ENCODE data around the gene FOXK1. TPM values are rescaled to one million over a fixed set of nuclear protein-coding genes. Genes with fewer than 3 reads are reported as not detected.

The FOXK1 gene
- total RNA-seq, 2 experiments from 2014 or later, result 67.8 to 68.1 TPM

DNA sequence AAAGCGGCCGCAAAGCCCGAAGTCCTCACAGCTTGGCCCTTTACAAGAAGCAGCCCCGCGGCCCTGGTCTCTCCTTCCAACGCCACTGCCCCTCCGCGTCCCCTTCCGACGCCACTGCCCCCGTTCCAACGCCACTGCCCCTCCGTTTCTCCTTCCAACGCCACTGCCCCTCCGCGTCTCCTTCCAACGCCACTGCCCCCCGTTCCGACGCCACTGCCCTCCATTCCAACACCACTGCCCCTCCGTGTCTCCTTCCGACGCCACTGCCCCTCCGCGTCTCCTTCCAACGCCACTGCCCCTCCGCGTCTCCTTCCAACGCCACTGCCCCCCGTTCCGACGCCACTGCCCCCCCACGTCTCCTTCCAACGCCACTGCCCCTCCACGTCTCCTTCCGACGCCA is 126.5 kb downstream of the FOXK1 start:
- no peak overlapping the region for H3K27ac Mint-ChIP-seq
- Histone ChIP-seq H3K4me3 (ENCODE audit: low read length) (no peak overlapping the region), H3K27me3 (ENCODE audit: control insufficient read depth in 1 of 2, insufficient read depth in 2 of 2, low read length in 2 of 2) (peaks cover 16 to 21% of the 10 kb centered on the region in 2 experiments), H3K4me1 (ENCODE audit: insufficient read depth, low read length) (peaks cover 19% of the 10 kb centered on the region), H3K9me3 (ENCODE audit: control insufficient read depth in 1 of 2, insufficient read depth in 1 of 2, low read length in 2 of 2) (peaks cover 0 to 13% of the 10 kb centered on the region in 2 experiments), H3K27ac (ENCODE audit: low read depth in 1 of 2, low read length in 2 of 2) (no peak overlapping the region), H3K36me3 (ENCODE audit: insufficient read depth, low read length) (no peaks in the 10 kb centered on the region)
- peak in 1 of 14 experiments; percentile 6 for DNase-seq
- H3K4me1 Mint-ChIP-seq (ENCODE audit: low read depth), result peaks cover 4% of the 10 kb centered on the region
- ChIA-PET CTCF (no interaction called here), POLR2A (no interaction called here)
- H3K4me3 Mint-ChIP-seq, result no peak overlapping the region
- intact Hi-C loops (cut with DNase I, micrococcal nuclease), result no loop called here
- TF ChIP-seq, protein P1, sequence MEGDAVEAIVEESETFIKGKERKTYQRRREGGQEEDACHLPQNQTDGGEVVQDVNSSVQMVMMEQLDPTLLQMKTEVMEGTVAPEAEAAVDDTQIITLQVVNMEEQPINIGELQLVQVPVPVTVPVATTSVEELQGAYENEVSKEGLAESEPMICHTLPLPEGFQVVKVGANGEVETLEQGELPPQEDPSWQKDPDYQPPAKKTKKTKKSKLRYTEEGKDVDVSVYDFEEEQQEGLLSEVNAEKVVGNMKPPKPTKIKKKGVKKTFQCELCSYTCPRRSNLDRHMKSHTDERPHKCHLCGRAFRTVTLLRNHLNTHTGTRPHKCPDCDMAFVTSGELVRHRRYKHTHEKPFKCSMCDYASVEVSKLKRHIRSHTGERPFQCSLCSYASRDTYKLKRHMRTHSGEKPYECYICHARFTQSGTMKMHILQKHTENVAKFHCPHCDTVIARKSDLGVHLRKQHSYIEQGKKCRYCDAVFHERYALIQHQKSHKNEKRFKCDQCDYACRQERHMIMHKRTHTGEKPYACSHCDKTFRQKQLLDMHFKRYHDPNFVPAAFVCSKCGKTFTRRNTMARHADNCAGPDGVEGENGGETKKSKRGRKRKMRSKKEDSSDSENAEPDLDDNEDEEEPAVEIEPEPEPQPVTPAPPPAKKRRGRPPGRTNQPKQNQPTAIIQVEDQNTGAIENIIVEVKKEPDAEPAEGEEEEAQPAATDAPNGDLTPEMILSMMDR (IDR thresholded peaks at IDR 0.05), result no peak
- peaks cover 25% of the 10 kb centered on the region for H3K27me3 Mint-ChIP-seq
- no peak for ATAC-seq (ENCODE audit: poor library complexity)
- H3K9me3 Mint-ChIP-seq, result no peaks in the 10 kb centered on the region
- no peaks in the 10 kb centered on the region for H3K36me3 Mint-ChIP-seq (ENCODE audit: low read depth)

DNA sequence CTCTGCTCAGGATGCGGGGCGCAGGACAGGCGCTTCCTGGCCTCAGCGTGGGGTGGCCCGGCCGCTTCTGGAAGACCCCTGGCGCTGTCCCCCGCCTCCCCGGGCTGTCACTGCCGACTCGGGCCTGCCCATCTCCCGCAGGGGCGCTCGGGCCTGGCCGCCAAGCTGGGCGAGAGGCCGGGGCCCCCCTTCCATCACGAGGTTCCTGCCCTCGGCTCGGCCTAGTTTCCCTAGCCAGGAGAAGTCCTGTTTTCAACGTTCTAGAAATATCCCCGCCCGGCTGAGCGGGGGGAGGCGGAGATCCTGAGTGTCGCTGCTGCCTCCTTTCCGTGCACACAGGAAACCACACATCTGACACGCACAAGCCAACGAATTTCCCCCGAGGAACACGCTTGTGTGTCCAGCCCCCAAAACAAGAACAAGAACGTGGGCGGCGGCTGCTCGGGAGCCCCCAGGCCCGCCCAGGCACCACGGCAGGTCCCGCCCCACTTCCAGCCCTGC is 127.0 kb downstream of the FOXK1 start:
- Histone ChIP-seq H3K4me1 (ENCODE audit: insufficient read depth, low read length) (peaks cover 19% of the 10 kb centered on the region), H3K4me3 (ENCODE audit: low read length) (peak overlapping the region; percentile 41), H3K36me3 (ENCODE audit: insufficient read depth, low read length) (no peaks in the 10 kb centered on the region), H3K27ac (ENCODE audit: low read depth in 1 of 2, low read length in 2 of 2) (no peak overlapping the region), H3K9me3 (ENCODE audit: control insufficient read depth in 1 of 2, insufficient read depth in 1 of 2, low read length in 2 of 2) (peaks cover 0 to 17% of the 10 kb centered on the region in 2 experiments), H3K27me3 (ENCODE audit: control insufficient read depth in 1 of 2, insufficient read depth in 2 of 2, low read length in 2 of 2) (peaks cover 16 to 27% of the 10 kb centered on the region in 2 experiments)
- Mint-ChIP-seq H3K27ac (no peak overlapping the region), H3K9me3 (no peaks in the 10 kb centered on the region), H3K4me1 (ENCODE audit: low read depth) (peaks cover 4% of the 10 kb centered on the region), H3K4me3 (peak overlapping the region; percentile 70), H3K36me3 (ENCODE audit: low read depth) (no peaks in the 10 kb centered on the region), H3K27me3 (peaks cover 31% of the 10 kb centered on the region)
- DNase-seq (peak in 6 of 14 experiments; percentile 20 to 68 (median 36)), ATAC-seq (ENCODE audit: poor library complexity) (peak; percentile 55)
- ChIA-PET POLR2A (interaction anchor here (1.2 kb wide), 1 partner anchor 33 kb away, joined by 5 read pairs; the partner anchor contains the start of gene AP5Z1), CTCF (no interaction called here)
- intact Hi-C loops (cut with DNase I, micrococcal nuclease), result no loop called here
- TF ChIP-seq, protein P1 (IDR thresholded peaks at IDR 0.05), result no peak

DNA sequence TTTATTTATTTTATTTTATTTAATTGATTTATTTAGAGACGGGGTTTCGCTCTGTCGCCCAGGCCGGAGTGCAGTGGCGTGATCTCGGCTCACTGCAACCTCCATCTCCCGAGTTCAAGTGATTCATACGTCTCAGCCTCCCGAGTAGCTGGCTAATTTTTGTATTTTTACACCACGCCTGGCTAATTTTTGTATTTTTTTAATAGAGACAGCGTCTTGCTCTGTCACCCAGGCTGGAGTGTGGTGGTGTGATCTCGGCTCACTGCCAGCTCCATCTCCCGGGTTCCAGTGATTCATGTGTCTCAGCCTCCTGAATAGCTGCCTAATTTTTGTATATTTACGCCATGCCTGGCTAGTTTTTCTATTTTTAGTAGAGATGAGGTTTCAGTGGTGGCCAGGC is 127.6 kb downstream of the FOXK1 start:
- Histone ChIP-seq H3K9me3 (ENCODE audit: control insufficient read depth in 1 of 2, insufficient read depth in 1 of 2, low read length in 2 of 2) (peaks cover 0 to 17% of the 10 kb centered on the region in 2 experiments), H3K4me1 (ENCODE audit: insufficient read depth, low read length) (peaks cover 19% of the 10 kb centered on the region), H3K27ac (ENCODE audit: low read depth in 1 of 2, low read length in 2 of 2) (no peak overlapping the region), H3K36me3 (ENCODE audit: insufficient read depth, low read length) (no peaks in the 10 kb centered on the region), H3K27me3 (ENCODE audit: control insufficient read depth in 1 of 2, insufficient read depth in 2 of 2, low read length in 2 of 2) (peaks cover 19 to 30% of the 10 kb centered on the region in 2 experiments), H3K4me3 (ENCODE audit: low read length) (peak overlapping the region; percentile 41)
- Mint-ChIP-seq H3K4me1 (ENCODE audit: low read depth) (peaks cover 4% of the 10 kb centered on the region), H3K36me3 (ENCODE audit: low read depth) (no peaks in the 10 kb centered on the region), H3K27me3 (peaks cover 35% of the 10 kb centered on the region), H3K4me3 (no peak overlapping the region), H3K27ac (no peak overlapping the region), H3K9me3 (no peaks in the 10 kb centered on the region)
- POLR2A ChIA-PET, result interaction anchor here (1.2 kb wide), 1 partner anchor 34 kb away, joined by 5 read pairs; the partner anchor contains the start of gene AP5Z1
- TF ChIP-seq, protein P1 (IDR thresholded peaks at IDR 0.05), result no peak
- no peak for DNase-seq
- CTCF ChIA-PET, result no interaction called here
- ATAC-seq (ENCODE audit: poor library complexity), result no peak
- intact Hi-C loops (cut with DNase I, micrococcal nuclease), result no loop called here

Data from CD4-positive, alpha-beta T cell (primary cell).